Aorta (tissue), 5 donors: ENCODE data around the gene SIPA1L3. TPM values are rescaled to one million over a fixed set of nuclear protein-coding genes. Genes with fewer than 3 reads are reported as not detected.

Experiments
- ATAC-seq: fragments of 200-7000 bp; cut with Tn5 transposase; one replicate; pipeline ENCODE4 v1.9.1; 2022; ENCODE audit warnings: moderate library complexity; ENCODE audit not compliant: low FRiP score
- DNase-seq, 2 donors: peaks; one replicate each; pipeline ENCODE4 v3.0.0-alpha.2; 2020
- H3K27ac ChIP-seq, 2 donors: one replicate each; pipeline ENCODE4 v1.5.1; 2013; ENCODE audit warnings: low read length in 2 of 2, mild to moderate bottlenecking in 2 of 2, moderate library complexity in 2 of 2, control low read depth in 1 of 2, inconsistent platforms in 1 of 2, low read depth in 1 of 2
- H3K27me3 ChIP-seq, 2 donors: one replicate each; pipeline ENCODE4 v1.6.1; 2013; ENCODE audit warnings: control low read depth in 1 of 2, low read length in 1 of 2, mild to moderate bottlenecking in 1 of 2, moderate library complexity in 1 of 2; ENCODE audit not compliant: insufficient read depth in 2 of 2, control insufficient read depth in 1 of 2
- H3K36me3 ChIP-seq, 2 donors: one replicate each; pipeline ENCODE4 v1.6.1; 2013; ENCODE audit warnings: control low read depth in 1 of 2, low read length in 1 of 2, mild to moderate bottlenecking in 1 of 2; ENCODE audit not compliant: insufficient read depth in 2 of 2, control insufficient read depth in 1 of 2
- H3K4me1 ChIP-seq, 2 donors: one replicate each; pipeline ENCODE4 v1.6.1; 2013; ENCODE audit warnings: low read length in 2 of 2, control low read depth in 1 of 2, mild to moderate bottlenecking in 1 of 2, moderate library complexity in 1 of 2; ENCODE audit not compliant: insufficient read depth in 2 of 2, control insufficient read depth in 1 of 2
- H3K4me3 ChIP-seq, 2 donors: one replicate each; pipeline ENCODE4 v1.5.1; 2013; ENCODE audit warnings: low read length in 2 of 2, control low read depth in 1 of 2, mild to moderate bottlenecking in 1 of 2
- H3K9me3 ChIP-seq: one replicate; pipeline ENCODE4 v1.6.1; 2013; ENCODE audit warnings: mild to moderate bottlenecking, low read length; ENCODE audit not compliant: control insufficient read depth
- WGBS, 2 donors: extraction: QIAGEN DNeasy Blood & Tissue Kit; methylation state at CpG; one replicate each; pipeline ENCODE4 v1.1.7; 2013; 5-methylcytosine and 5-hydroxymethylcytosine counted together
- intact Hi-C, 2 donors: fragments of 100-400 bp; cut with DNase I; formaldehyde crosslinking; loops; one replicate each; pipeline versions ENCODE4 v1.14.2 to v1.15.0; 2022
- polyA plus RNA-seq, 2 donors: library from polyadenylated mRNA; stranded (reverse); fragments of 200-250 nt; gene quantifications; one replicate each; pipeline ENCODE4 v1.2.3, GENCODE V29; 2013
- total RNA-seq, 2 donors: library from RNA; stranded (reverse); fragmentation: NEBNext Ultra II Directional; extraction: Animal tissue kit (Norgen Biotek cat#: 25700); gene quantifications; one replicate each; pipeline ENCODE4 v1.2.1, GENCODE V29; 2021
- donor health status: healthy with polysubstance abuse.
- donor health status: Bipolar disorder and iron deficiency.
- donor health status: DM: no; HTN: no; CAD: no.
- donor health status: DM: no; HTN: no; CAD: no.
- donor health status: DM: yes; HTN: yes; CAD: no.

SIPA1L3 gene
- total and polyA plus RNA-seq, 4 donors = 1.3 to 20.9 (median 11.2) TPM

DNA sequence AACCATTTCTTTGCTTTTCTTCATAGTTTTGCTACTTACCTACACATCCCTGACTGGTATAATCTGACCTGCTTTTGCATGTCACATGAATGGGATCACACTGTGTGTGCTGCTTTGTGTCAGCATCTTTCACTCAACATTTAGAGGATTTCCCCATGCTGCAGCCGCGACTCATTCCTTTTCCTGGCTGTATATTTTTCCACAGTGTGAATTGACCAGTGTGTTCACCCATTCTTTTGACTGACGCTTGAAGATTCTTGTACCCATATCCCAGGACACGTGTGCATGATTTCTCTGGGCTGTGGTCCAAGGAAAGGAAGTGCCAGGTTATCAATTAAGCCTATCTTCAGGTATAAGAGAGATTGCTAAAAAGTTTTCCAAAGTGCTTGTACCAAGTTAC lies 198.6 kb downstream of the SIPA1L3 start:
- Histone ChIP-seq H3K36me3 (peaks cover 3 to 4% of the 10 kb centered on the region in 2 donors), H3K9me3 (no peaks in the 10 kb centered on the region), H3K4me3 (no peak overlapping the region), H3K27me3 (no peaks in the 10 kb centered on the region), H3K4me1 (no peaks in the 10 kb centered on the region), H3K27ac (no peak overlapping the region)
- ATAC-seq (no peak), DNase-seq (no peak)
- intact Hi-C loops = no loop called here
- 92 to 93% methylated on average over 4 of the region's 4 CpGs for WGBS, 2 donors

DNA sequence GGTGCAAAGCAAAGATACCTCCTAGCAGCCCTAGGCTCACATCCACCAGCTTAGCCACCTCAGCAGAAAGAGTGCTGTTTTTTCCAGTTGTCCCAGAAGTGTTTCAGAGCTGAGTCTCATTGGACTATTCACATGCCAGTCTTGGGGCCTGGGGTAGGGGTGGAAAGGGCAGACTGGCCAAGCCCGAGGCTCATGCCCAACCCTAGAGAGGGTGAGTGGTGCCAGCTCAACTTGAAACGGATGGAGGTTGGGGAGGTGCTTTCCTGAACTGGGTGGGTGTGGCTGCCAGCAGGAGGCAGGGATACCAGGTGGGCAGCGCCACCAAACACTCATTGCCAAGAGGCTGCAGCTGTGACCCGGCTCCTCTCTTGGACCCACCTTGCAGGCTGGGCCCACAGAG lies 200.1 kb downstream of the SIPA1L3 start:
- no peaks in the 10 kb centered on the region for H3K9me3 ChIP-seq
- peaks cover 3 to 7% of the 10 kb centered on the region in 2 donors for H3K36me3 ChIP-seq
- ATAC-seq (no peak), DNase-seq (no peak)
- 86 to 87% methylated on average over 4 of the region's 4 CpGs for WGBS, 2 donors
- no peaks in the 10 kb centered on the region for H3K27me3 ChIP-seq
- no peaks in the 10 kb centered on the region for H3K4me1 ChIP-seq
- H3K4me3 ChIP-seq = no peak overlapping the region
- intact Hi-C loops = no loop called here
- H3K27ac ChIP-seq = no peak overlapping the region

DNA sequence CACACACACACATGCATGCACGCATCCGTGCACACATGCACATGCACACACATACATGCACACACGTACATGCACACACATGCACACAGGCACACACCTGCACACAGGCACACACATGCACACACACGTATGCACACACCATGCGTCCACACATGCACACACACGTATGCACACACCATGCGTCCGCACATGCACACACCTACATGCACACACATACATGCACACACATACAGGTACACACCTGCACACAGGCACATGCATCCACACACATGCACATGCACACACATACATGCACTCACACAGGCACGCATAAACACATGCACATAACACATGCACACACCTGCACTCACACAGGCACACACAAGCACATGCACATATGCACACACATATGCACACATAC lies 204.9 kb downstream of the SIPA1L3 start:
- H3K27me3 ChIP-seq = no peaks in the 10 kb centered on the region
- WGBS, 2 donors = 98% methylated on average over 9 of the region's 9 CpGs
- no peaks in the 10 kb centered on the region for H3K9me3 ChIP-seq
- no peak for ATAC-seq
- intact Hi-C loops = no loop called here
- no peaks in the 10 kb centered on the region for H3K4me1 ChIP-seq
- no peak for DNase-seq
- H3K4me3 ChIP-seq = no peak overlapping the region
- no peak overlapping the region for H3K27ac ChIP-seq
- H3K36me3 ChIP-seq = peaks cover 3 to 11% of the 10 kb centered on the region in 2 donors

DNA sequence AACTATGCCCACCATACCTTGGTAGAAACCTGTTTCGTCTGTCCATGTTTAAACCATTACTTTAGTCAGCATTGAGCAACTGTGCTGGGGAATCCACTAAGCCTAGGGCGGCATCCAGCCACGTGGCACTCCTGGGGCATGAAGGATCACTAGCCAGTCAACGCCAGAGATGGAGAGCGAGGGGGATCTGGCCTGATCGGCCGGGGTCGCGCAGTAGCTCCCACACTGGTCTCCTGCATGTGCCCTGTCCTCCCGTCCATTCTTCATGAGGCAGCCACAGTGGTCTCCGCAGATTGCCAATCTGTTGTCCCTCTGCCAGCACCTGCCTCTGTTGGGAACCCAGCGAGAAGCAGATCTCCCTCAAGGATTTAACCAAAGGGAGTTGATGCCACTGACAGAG lies 207.6 kb downstream of the SIPA1L3 start:
- Histone ChIP-seq H3K36me3 (peaks cover 5 to 14% of the 10 kb centered on the region in 2 donors), H3K27ac (no peak overlapping the region), H3K4me1 (no peaks in the 10 kb centered on the region), H3K27me3 (no peaks in the 10 kb centered on the region), H3K4me3 (no peak overlapping the region), H3K9me3 (peaks cover under 1% of the 10 kb centered on the region)
- no peak for DNase-seq
- intact Hi-C loops = no loop called here
- ATAC-seq = no peak
- 92 to 94% methylated on average over 12 of the region's 12 CpGs for WGBS, 2 donors

DNA sequence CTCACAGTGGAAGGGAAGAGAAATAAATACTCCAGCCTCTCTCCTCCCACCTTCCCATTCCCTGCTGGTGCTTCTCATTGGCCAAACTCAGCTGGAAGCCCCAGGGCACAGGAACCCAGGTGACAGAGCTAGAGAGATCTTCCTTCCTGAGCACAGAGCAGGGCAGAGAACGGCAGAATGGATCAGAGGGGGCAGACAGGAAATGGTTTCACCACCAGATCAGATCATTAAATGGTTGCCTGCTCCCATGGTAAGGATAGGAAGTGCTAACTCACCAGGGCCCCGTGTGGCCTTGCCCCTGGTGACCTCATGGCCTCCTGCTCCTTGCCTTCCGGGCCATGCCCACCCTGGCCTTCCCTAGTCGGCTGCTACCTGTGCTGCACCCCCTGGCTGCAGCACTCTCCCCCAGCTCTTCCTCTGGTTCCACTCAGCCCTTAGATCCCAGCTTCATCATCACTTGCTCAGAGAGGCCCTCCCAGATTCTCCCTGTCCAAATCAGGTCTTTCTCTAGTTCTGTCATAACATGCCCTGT lies 208.3 kb downstream of the SIPA1L3 start:
- Histone ChIP-seq H3K4me3 (no peak overlapping the region), H3K27me3 (no peaks in the 10 kb centered on the region), H3K36me3 (peaks cover 9 to 15% of the 10 kb centered on the region in 2 donors), H3K27ac (no peak overlapping the region), H3K9me3 (peaks cover 2% of the 10 kb centered on the region), H3K4me1 (no peaks in the 10 kb centered on the region)
- intact Hi-C loops = no loop called here
- DNase-seq = no peak
- no peak for ATAC-seq
- WGBS, 2 donors = 72 to 73% methylated on average over 4 of the region's 4 CpGs

DNA sequence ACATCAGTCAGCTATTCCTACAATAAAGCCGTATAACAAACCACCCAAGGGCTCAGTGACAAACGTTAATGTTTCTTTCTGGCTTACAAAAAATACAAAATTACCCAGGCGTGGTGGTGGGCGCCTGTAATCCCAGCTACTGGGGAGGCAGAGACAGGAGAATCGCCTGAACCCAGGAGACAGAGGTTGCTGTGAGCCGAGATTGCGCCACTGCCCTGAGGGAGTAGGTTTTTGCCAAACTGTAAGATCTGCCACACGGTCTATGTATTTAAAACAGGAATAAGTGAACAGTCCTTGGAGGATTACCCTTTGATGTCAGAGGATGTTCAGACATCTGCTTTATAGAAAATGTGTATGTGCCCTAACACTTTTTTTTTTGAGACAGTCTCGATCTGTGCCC lies 211.2 kb downstream of the SIPA1L3 start:
- no peak overlapping the region for H3K27ac ChIP-seq
- peaks cover 2% of the 10 kb centered on the region for H3K9me3 ChIP-seq

DNA sequence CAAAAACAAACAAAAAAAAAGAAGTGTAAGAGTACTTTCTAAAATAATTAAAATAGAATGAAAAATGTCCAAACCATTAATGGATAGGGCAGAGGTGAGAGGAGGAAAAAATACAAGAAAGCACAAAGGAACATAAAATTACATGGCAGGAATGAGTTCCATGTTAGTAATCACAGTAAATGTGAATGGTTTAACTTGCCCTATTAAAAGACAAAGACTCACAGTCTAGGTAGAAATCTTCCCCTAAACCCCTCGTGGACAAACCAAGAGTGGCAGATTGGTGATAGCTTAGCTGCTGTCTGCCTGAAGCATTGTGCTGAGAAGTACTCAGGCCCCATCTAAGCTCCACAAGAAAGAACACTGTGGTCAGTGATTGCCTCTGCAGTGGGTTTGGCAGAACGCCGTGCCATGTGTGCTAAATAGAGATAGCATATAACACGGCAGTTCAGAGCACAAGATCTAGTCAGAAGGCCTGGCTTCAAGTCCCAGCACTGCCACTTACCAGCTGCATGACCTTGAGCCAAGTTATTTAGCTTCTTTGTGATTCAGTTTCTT lies 213.5 kb downstream of the SIPA1L3 start:
- Histone ChIP-seq H3K4me1 (no peaks in the 10 kb centered on the region), H3K36me3 (peaks cover 7 to 9% of the 10 kb centered on the region in 2 donors), H3K27me3 (no peaks in the 10 kb centered on the region), H3K9me3 (peaks cover 2% of the 10 kb centered on the region), H3K4me3 (no peak overlapping the region), H3K27ac (no peak overlapping the region)
- intact Hi-C loops = no loop called here
- DNase-seq = no peak
- no peak for ATAC-seq
- 94 to 96% methylated on average over 4 of the region's 4 CpGs for WGBS, 2 donors

More for the DNA sequence above, 211.2 kb downstream of the SIPA1L3 start:
- H3K4me1 ChIP-seq = no peaks in the 10 kb centered on the region
- H3K27me3 ChIP-seq = no peaks in the 10 kb centered on the region
- no peak for ATAC-seq
- DNase-seq = no peak
- intact Hi-C loops = no loop called here
- no peak overlapping the region for H3K4me3 ChIP-seq
- WGBS, 2 donors = 84 to 97% methylated on average over 9 of the region's 9 CpGs
- peaks cover 7 to 13% of the 10 kb centered on the region in 2 donors for H3K36me3 ChIP-seq

DNA sequence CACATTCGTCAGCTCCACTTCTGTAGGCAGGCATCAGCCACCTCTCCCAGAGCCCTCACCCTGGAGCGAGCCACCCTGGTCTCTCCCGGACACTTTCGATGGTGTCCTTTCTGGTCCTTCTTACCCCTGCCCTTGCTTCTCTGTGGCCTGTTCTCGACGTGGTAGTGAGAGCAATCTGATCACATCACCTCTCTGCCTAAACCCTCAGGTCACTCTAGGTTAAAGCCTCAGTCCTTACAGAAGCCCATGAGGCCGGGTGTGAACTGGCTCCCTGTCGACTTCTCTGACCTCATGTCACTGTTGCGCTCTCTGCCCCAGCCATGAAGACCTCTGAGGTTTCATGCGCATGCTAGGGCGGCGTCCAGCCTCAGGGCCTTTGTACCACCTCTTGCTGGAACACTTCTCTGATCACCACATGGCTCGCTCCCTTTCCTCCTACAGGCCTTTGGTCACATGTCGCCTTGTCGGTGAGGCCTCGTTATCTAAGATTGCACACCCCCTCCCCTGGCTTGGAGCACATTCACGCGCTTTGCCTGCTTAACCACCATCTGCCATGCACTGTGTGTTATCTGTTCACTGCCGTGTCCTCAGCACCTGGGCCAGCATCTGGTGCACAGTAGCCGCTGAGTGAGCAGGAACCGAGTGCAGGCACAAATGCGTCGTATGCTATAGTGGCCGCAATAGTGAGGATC lies 215.5 kb downstream of the SIPA1L3 start:
- intact Hi-C loops = no loop called here
- ATAC-seq (no peak), DNase-seq (no peak)
- peaks cover 2% of the 10 kb centered on the region for H3K9me3 ChIP-seq
- H3K27me3 ChIP-seq = no peaks in the 10 kb centered on the region
- no peak overlapping the region for H3K27ac ChIP-seq
- no peaks in the 10 kb centered on the region for H3K4me1 ChIP-seq
- H3K36me3 ChIP-seq = peaks cover 7 to 9% of the 10 kb centered on the region in 2 donors
- no peak overlapping the region for H3K4me3 ChIP-seq
- WGBS, 2 donors = 94 to 95% methylated on average over 24 of the region's 24 CpGs

DNA sequence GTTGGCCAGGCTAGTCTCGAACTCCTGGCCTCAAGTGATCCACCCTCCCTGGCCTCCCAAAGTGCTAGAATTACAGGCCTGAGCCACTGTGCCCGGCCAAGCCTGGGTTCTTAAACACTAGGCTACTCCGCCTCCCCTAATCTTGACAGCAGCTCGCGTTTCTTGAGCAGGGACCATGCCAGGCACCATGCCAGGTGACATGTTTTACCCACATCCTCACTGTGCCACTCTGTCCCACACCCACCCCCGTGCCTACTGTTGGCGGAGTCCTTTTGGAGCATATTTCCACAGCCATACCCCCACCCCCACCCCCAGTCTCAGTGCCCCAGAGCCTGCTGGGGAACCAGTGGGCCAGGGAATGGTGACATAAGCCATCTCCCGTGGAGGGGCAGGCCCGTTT lies 218.2 kb downstream of the SIPA1L3 start:
- no peaks in the 10 kb centered on the region for H3K9me3 ChIP-seq
- intact Hi-C loops = no loop called here
- DNase-seq (no peak), ATAC-seq (no peak)
- no peak overlapping the region for H3K4me3 ChIP-seq
- WGBS, 2 donors = 84 to 87% methylated on average over 9 of the region's 9 CpGs
- H3K27ac ChIP-seq = no peak overlapping the region
- H3K36me3 ChIP-seq = peaks cover 0 to 3% of the 10 kb centered on the region in 2 donors
- no peaks in the 10 kb centered on the region for H3K4me1 ChIP-seq
- no peaks in the 10 kb centered on the region for H3K27me3 ChIP-seq
